ENCODE measurements around the gene SMPD4.
"Not testable (repeated sequence)": the region's sequence is repeated elsewhere in the genome, so short reads cannot be mapped to it uniquely, and the experiment has no call there.

The SMPD4 gene

DNA sequence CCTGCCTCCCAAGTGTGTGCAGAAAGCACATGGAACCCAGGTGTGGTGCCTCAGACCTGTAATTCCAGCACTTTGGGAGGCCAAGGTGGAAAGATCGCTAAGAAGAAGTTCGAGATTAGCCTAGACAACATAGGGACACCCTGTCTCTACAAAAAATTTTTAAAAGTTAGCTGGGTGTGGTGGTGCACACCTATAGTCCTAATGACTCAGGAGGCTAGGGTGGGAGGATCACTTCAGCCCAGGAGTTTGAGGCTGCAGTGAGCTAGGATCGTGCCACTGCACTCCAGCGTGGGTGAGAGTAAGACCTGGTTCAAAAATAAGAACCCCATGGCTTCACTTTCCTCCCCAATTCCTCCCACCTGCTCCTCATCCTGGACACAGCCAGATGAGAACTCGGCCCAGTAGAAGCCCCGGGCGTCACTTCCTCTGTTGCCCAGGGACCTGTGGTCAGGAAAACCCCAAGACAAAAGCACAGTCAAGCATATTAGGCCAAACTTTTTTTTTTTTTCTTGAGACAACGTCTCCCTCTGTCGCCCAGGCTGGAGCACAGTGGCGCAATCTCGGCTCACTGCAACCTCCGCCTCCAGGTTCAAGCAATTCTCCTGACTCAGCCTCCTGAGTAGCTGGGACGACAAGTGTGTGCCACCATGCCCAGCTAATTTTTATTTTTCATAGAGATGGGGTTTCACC lies 23.4 kb downstream of the SMPD4 start:
- DNase-seq: not testable (repeated sequence)

GRCh38 chr2:130157354-130157753 lies 24.0 kb downstream of the SMPD4 start:
- not testable (repeated sequence) for DNase-seq

GRCh38 chr2:130156624-130157004 lies 24.8 kb downstream of the SMPD4 start:
- DNase-seq: no peak

GRCh38 chr2:130155956-130156623 lies 25.3 kb downstream of the SMPD4 start:
- peak in 1 of 2 experiments; percentile 26 for DNase-seq

DNA sequence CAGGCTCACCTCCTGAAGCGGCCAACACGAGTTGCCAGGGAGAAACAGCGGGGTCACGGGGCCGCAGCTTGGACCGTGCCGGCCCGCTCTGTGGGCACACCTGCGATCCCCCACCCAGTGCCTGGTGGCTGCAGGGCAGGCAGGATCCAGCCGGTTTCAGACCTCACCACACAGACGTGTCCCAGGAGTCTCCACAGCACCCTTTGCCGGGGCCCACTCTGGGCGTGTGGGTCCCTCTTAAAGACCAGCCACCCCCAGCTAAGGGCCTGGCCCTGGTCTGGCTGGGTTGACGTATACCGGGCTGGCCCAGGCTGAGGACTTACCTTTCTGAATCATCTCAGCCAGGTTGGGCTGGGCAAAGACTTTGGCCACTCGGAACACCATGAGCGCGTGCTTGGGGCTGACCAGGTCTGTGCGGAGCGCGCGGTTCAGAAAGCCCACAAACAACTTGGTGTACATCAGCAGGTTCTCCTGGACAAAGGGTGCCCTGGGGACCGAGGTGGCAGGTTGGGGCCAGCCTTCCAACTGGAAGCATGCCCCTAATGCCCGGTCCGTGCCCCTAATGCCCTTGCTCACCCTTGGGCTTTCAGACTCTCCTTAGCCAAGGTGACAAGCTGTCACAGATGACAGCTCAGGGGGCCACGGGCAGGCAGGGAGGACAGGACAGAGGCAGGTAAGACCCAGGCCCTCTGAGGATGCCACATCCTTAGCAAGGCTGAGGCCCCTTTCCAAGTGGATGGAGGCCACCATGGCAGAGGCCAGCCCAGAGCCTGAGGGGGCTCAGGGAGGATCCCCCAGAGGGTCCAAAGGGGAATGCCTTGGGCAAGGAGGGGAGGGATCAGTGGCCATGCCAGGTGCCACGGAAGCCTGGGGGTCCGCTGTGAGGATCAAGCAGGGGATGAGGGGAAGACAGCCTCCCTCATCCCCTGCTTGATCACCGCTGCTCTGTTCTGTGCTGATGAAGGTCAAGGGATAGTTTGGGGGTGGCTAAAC lies 26.3 kb downstream of the SMPD4 start:
- no peak for DNase-seq

- DNase-seq: not testable (repeated sequence)
Observed at GRCh38 chr2:130154423-130154770, 27.0 kb downstream of the SMPD4 start.

GRCh38 chr2:130153721-130154422 lies 27.5 kb downstream of the SMPD4 start:
- DNase-seq: not testable (repeated sequence)

GRCh38 chr2:130152816-130153595 lies 28.4 kb downstream of the SMPD4 start:
- no peak for DNase-seq

- DNase-seq: peak in 1 of 2 experiments; percentile 18
Observed at GRCh38 chr2:130152136-130152815, 29.1 kb downstream of the SMPD4 start.

DNA sequence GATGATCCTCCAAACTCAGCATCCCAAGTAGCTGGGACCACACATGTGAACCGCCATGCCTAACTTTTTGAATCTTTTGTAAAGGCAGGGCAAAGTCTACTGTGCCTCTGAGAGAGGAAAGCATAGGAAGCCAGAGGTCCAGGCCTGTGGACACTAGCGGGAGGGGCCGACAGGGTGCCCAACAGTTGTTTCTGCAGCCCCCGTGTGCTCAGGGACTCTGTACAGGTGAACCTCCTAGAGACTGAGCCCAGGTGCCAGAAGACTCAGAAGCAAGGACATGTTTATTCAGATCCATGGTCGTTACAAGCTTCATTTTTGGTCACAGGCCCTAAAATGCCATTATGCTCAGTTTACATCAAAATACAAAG lies 30.3 kb downstream of the SMPD4 start:
- not testable (repeated sequence) for DNase-seq

DNA sequence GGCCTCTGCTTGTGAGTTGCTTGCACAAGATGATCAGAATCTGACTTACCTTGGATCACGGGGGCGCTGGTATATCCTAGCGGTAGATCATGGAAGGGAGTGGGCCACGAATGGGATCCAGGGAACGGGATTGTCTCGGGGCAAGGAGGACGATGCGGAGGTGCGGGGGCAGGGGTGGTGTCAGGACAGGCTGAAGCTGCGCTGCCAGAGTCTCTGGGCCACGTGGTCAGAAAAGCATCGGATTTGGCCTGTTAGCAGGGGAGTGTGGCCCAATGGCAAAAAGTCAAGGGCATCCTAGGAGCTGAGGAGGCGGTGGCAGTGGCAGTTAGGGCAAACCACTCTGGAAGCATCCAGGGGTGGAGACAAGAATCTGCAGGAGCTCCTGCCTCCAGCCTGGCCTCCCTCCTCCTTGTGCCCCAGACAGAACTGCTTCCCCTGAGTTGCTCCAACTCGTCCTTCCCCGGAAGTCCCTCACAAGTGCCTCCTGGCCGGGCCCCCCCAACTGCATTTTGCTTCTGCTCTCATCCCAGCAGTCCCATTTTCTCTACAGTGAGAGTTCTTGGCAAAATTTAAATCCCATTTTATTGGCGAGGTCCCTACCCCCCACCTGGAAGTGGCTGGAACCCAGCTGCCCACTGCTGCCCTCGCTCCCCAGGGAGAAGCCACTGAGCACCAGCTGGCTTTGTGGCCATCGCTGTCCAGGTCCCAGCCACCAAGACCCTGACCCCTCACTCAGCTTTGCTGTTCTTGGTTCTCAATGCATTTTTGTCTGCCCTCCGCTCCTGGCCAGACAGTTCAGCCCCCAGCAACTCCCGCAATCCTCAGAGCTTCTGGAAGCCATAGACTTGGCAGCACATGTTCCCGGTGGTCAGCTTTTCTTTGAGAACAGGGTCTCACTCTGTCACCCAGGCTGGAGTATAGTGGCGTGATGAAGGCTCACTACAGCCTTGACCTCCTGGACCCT lies 30.9 kb downstream of the SMPD4 start:
- DNase-seq: no peak

DNA sequence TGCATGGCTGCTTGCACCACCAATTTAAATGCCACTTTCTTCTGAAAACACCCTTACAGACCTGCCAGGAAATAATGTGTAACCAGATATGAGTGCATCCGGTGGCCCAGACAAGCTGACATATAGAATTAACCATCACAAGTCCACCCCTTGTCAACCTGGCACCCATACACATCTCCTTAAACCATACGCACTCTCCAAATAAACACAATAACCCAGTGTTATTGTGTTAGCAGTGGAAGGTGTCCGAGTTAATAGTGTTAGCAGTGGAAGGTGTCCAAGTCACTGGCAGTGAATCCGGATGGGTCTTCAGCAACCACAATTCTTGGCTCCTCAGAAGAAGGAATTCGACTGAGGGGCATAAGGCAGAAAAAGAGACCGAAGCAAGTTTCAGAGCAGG lies 32.9 kb downstream of the SMPD4 start:
- DNase-seq: not testable (repeated sequence)

DNA sequence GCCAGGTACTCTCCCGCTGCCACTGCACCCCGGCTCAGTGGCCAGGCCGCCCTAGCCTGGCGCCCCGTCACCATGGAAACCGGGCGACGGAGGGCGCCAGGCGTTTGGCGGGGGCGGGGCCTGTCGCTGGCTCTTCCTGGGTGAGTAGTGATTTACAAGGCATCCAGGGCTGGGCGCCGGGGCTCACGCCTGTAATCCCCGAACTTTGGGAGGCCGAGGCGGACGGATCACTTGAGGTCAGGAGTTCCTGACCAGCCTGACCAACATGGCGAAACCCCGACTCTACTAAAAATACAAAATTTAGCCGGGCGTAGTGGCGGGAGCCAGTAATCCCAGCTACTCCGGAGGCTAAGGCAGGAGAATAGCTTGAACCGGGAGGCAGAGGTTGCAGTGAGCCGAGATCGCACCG lies 36.4 kb downstream of the SMPD4 start, which contains the start of gene CCDC74B:
Gene CCDC74B (minus strand): TSS at position 107 of the 409 bp plus-strand sequence. CDS start 116 bp downstream, outside the sequence.
- DNase-seq: not testable (repeated sequence)

DNA sequence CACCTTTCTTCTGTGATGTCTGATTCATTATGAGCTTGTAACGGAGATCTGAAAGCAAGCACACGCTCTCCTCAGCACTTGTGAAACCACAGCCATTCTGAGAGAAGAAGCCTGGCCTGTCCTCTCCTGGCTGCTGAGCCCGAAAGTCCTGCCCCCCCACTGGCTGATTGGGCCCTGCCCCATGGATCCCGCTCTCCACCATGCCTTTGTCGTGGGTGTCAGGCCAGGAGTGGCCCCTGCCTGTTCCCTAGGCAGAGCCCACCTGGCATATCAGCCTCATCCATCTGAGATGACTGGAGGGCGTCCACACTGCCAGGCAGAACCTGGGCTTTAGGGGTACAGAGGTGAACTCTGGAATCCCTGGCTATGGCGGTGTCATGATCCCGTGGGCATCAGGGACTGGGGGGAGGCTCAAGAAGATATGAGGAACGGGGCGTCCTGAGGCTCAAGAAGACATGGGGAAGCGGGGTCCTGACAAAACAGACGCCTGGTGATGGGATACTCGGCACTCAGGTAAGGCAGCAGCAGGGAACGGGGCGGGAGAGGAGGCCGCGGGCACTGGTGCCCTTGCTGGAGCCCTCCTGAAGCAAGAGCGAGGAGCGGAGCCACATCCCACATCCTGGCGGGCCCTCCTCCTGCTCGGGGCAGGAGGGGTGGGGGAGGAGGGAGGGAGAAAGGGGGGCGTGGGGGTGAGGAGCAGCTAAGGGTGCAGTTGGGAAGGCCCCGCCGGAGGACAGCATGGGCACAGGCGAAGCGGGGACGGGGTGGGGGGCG lies 37.9 kb downstream of the SMPD4 start:
- not testable (repeated sequence) for DNase-seq

GRCh38 chr2:130142396-130143265 lies 38.8 kb downstream of the SMPD4 start:
- not testable (repeated sequence) for DNase-seq

DNA sequence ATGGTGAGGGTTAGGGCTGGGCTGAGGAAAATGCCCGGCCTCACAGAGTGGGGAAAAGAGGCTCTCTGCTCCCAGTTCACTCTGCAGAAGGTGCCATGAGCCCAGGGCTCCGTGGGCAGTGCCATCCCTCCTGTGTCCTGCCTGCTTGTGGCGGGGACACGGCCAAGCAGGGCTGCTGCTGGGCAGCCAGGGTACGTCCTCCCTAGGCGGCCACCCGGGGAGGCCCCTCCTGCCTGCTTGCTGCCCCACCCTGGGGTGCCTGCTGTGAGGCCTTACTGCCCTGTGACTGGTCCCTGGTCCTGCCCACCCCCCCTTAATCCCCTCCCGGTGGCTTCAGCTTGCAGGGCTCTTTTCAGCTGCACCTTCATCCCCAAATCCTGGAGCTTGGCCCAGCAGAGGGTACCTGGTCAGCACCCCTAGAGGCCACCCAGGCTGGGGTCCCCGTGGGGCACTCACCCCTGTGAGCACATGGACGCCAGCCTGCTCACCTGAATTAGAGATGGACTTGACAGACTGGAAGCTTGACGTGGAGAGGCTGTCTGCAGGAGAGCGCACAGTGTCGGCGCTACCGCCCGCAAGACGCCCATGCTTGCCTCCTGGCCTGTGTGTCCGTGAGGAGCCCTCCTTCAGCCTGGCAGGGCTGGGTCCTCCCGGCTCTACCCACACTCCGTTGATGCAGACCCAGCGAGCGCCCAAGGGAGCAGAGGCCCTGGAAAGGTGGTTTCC lies 39.6 kb downstream of the SMPD4 start:
- DNase-seq: not testable (repeated sequence)

- not testable (repeated sequence) for DNase-seq
Observed at GRCh38 chr2:130141002-130141401, 40.4 kb downstream of the SMPD4 start.
